Spleen (tissue), 11 donors: Measurements from ENCODE around the gene SSU72. TPM values are rescaled to one million over a fixed set of nuclear protein-coding genes. Genes with fewer than 3 reads are reported as not detected.

Experiments used
- DNase-seq: peaks from one replicate; pipeline ENCODE4 v3.0.0-alpha.2; 2020
- H3K27ac ChIP-seq, 8 donors: fragments of 200-600 bp; sonication (generic) in 7 of 8; 1 replicate in 4 of 8; 2 replicates in 4 of 8; pipeline versions ENCODE4 v1.5.0 to v1.8.0; 2016 to 2021; ENCODE audit warnings: inconsistent platforms in 4 of 8, mild to moderate bottlenecking in 4 of 8, moderate library complexity in 1 of 8
- H3K27me3 ChIP-seq, 7 donors: fragments of 200-600 bp; sonication (generic) in 6 of 7; replicated peaks in 1 of 7; 1 replicate in 4 of 7; 2 replicates in 3 of 7; pipeline versions ENCODE4 v1.5.0 to v1.8.0; 2016 to 2021; ENCODE audit warnings: inconsistent platforms in 3 of 7, mild to moderate bottlenecking in 1 of 7
- H3K36me3 ChIP-seq, 6 donors: fragments of 200-600 bp; sonication (generic) in 5 of 6; 1 replicate in 4 of 6; 2 replicates in 2 of 6; pipeline versions ENCODE4 v1.5.0 to v1.8.0; 2016 to 2021; ENCODE audit warnings: inconsistent platforms in 2 of 6
- H3K4me1 ChIP-seq, 6 donors: fragments of 200-600 bp; sonication (generic) in 5 of 6; 1 replicate in 3 of 6; 2 replicates in 3 of 6; pipeline versions ENCODE4 v1.5.0 to v1.8.0; 2016 to 2021; ENCODE audit warnings: inconsistent platforms in 3 of 6
- H3K4me3 ChIP-seq, 8 donors: fragments of 200-600 bp; sonication (generic) in 7 of 8; 1 replicate in 4 of 8; 2 replicates in 4 of 8; pipeline versions ENCODE4 v1.5.0 to v1.8.0; 2016 to 2021; ENCODE audit warnings: inconsistent platforms in 4 of 8, mild to moderate bottlenecking in 4 of 8, moderate library complexity in 2 of 8
- H3K9me3 ChIP-seq, 8 donors: fragments of 200-600 bp; sonication (generic) in 7 of 8; 1 replicate in 4 of 8; 2 replicates in 4 of 8; pipeline versions ENCODE4 v1.5.0 to v1.8.0; 2016 to 2021; ENCODE audit warnings: inconsistent platforms in 4 of 8
- CTCF ChIP-seq, 11 experiments: fragments of 200-600 bp in 7 of 11; fragments of 450-650 bp in 4 of 11; sonication (generic) in 4 of 11; IDR thresholded peaks in 8 of 11; conservative IDR thresholded peaks in 3 of 11; 1 replicate in 7 of 11; 2 replicates in 4 of 11; pipeline versions ENCODE4 v1.4.0 to v1.8.0; 2016 to 2021; ENCODE audit warnings: antibody characterized with exemption in 11 of 11, inconsistent platforms in 4 of 11, mild to moderate bottlenecking in 1 of 11
- POLR2A ChIP-seq, 3 donors: fragments of 450-650 bp; IDR thresholded peaks; one replicate each; pipeline ENCODE4 v1.5.1; 2017; ENCODE audit warnings: antibody characterized with exemption in 3 of 3, mild to moderate bottlenecking in 1 of 3
- POLR2AphosphoS5 ChIP-seq, 3 donors: sonication (generic); formaldehyde crosslinking; IDR thresholded peaks; one replicate each; pipeline ENCODE4 v1.5.1; 2017; ENCODE audit warnings: antibody characterized with exemption in 3 of 3
- WGBS, 5 donors: extraction: QIAGEN DNeasy Blood & Tissue Kit in 3 of 5; methylation state at CpG; one replicate each; pipeline versions ENCODE4 v1.1.5 to v1.1.7; 2013 to 2018; 5-methylcytosine and 5-hydroxymethylcytosine counted together
- intact Hi-C: fragments of 100-400 bp; cut with DNase I; formaldehyde crosslinking; loops from one replicate; pipeline ENCODE4 v1.15.0; 2023; ENCODE audit warnings: low total_unique reads
- polyA plus RNA-seq, 3 donors: library from polyadenylated mRNA; stranded (reverse); fragments of 200-250 nt; gene quantifications; one replicate each; pipeline ENCODE4 v1.2.1, GENCODE V29; 2013
- total RNA-seq, 7 donors: library from RNA; depleted of rRNA in 3 of 7; stranded (reverse); fragments of >200 nt in 3 of 7; fragmentation: NEBNext Ultra II Directional in 4 of 7; extraction: Animal tissue kit (Norgen Biotek cat#: 25700) in 4 of 7; gene quantifications; one replicate each; pipeline versions ENCODE4 v1.1.0 to v1.2.1, GENCODE V29; 2016 to 2021
- donor health status: healthy with polysubstance abuse.
- donor health status: DM: no; HTN: no; CAD: no; lungs with moderate emphysema.
- donor health status: DM: no; HTN: no; CAD: no.
- donor health status: Bipolar disorder and iron deficiency.
- donor health status: healthy.
- donor health status: DM: no; HTN: no; CAD: no.
- donor health status: DM: yes; HTN: yes; CAD: no.

The SSU72 gene
- total and polyA plus RNA-seq, 10 donors: 86.7 to 168 (median 107) TPM

- 53 to 84% (median 75%) methylated on average over 4 to 13 of the region's 13 CpGs for WGBS, 5 donors
- intact Hi-C loops: no loop called here
- H3K36me3 ChIP-seq: no peaks in the 10 kb centered on the region
Observed at GRCh38 chr1:1602968-1603506, 28.4 kb upstream of the SSU72 start.

GRCh38 chr1:1602304-1602967, 27.8 kb upstream of the SSU72 start:
- intact Hi-C loops: no loop called here
- no peak overlapping the region for H3K27ac ChIP-seq
- peaks cover 0 to 40% (median 15%) of the 10 kb centered on the region in 7 donors for H3K27me3 ChIP-seq
- no peak for TF ChIP-seq POLR2A (IDR thresholded peaks at IDR 0.05)
- no peak for TF ChIP-seq CTCF (IDR thresholded peaks at IDR 0.05 in 8 of 11, conservative IDR thresholded peaks at IDR 0.05 in 3 of 11)
- no peak for TF ChIP-seq POLR2AphosphoS5 (IDR thresholded peaks at IDR 0.05)
- DNase-seq: no peak
- WGBS, 5 donors: 48 to 60% (median 58%) methylated on average over 18 of the region's 18 CpGs
- no peaks in the 10 kb centered on the region for H3K9me3 ChIP-seq
- peaks cover 12 to 66% (median 47%) of the 10 kb centered on the region in 6 donors for H3K4me1 ChIP-seq
- H3K4me3 ChIP-seq: no peak overlapping the region
- H3K36me3 ChIP-seq: no peaks in the 10 kb centered on the region

More at GRCh38 chr1:1602968-1603506, 28.4 kb upstream of the SSU72 start:
- H3K9me3 ChIP-seq: no peaks in the 10 kb centered on the region
- H3K27ac ChIP-seq: no peak overlapping the region
- DNase-seq: peak; percentile 67
- TF ChIP-seq CTCF (IDR thresholded peaks at IDR 0.05 in 8 of 11, conservative IDR thresholded peaks at IDR 0.05 in 3 of 11): no peak
- TF ChIP-seq POLR2A (IDR thresholded peaks at IDR 0.05): no peak
- no peak for TF ChIP-seq POLR2AphosphoS5 (IDR thresholded peaks at IDR 0.05)
- H3K27me3 ChIP-seq: peaks cover 0 to 34% (median 15%) of the 10 kb centered on the region in 7 donors
- H3K4me3 ChIP-seq: no peak overlapping the region
- H3K4me1 ChIP-seq: peaks cover 12 to 64% (median 42%) of the 10 kb centered on the region in 6 donors

DNA sequence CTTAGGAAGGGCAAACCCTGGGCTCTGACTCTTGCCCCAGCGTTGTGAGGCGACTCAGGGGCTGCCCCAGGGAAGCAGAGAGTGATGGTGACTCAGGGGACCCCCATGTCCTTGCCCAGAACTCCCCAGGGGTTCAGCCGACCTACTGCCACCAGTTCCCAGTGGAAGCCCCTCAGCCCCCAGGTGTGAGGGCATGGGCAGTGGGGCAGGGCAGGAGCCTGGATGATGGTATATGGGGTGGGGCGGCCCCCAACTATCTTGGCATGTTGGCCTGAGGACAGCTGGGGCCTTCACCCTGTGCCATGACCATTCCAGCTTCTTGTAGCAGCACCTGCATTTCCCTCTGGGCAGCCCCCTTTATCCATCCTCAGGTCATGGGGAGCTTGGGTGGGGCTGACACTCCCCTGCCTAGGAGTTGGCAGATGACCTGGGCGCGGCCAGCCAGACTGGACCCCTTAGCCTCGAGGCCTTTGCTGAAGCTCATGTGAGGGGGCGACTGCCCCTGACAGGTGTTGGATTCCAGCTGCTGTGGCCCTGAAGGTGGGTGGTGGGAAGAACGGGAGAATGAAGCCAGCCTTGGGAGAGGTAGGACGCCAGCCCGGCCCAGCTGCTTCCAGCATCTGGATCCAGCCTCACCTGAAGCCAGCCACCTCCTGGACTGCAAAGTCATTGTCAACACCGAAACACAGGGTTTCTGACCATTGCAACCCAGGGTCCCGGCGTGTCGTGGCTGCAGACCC, 27.1 kb upstream of the SSU72 start:
- TF ChIP-seq POLR2AphosphoS5 (IDR thresholded peaks at IDR 0.05): no peak
- no peak for TF ChIP-seq POLR2A (IDR thresholded peaks at IDR 0.05)
- no peak for TF ChIP-seq CTCF (IDR thresholded peaks at IDR 0.05 in 8 of 11, conservative IDR thresholded peaks at IDR 0.05 in 3 of 11)
- Histone ChIP-seq H3K9me3 (no peaks in the 10 kb centered on the region), H3K27ac (no peak overlapping the region), H3K4me1 (peaks cover 9 to 66% (median 45%) of the 10 kb centered on the region in 6 donors), H3K36me3 (no peaks in the 10 kb centered on the region), H3K4me3 (no peak overlapping the region), H3K27me3 (peaks cover 0 to 45% (median 15%) of the 10 kb centered on the region in 7 donors)
- intact Hi-C loops: no loop called here
- 88 to 94% (median 89%) methylated on average over 12 to 15 of the region's 15 CpGs for WGBS, 5 donors
- DNase-seq: peak; percentile 72
